ENCODE data around the gene FMNL1. TPM values are rescaled to one million over a fixed set of nuclear protein-coding genes. Genes with fewer than 3 reads are reported as not detected.

The FMNL1 gene
- total RNA-seq, 1 donor from 2014 or later, result 3.3 TPM

DNA sequence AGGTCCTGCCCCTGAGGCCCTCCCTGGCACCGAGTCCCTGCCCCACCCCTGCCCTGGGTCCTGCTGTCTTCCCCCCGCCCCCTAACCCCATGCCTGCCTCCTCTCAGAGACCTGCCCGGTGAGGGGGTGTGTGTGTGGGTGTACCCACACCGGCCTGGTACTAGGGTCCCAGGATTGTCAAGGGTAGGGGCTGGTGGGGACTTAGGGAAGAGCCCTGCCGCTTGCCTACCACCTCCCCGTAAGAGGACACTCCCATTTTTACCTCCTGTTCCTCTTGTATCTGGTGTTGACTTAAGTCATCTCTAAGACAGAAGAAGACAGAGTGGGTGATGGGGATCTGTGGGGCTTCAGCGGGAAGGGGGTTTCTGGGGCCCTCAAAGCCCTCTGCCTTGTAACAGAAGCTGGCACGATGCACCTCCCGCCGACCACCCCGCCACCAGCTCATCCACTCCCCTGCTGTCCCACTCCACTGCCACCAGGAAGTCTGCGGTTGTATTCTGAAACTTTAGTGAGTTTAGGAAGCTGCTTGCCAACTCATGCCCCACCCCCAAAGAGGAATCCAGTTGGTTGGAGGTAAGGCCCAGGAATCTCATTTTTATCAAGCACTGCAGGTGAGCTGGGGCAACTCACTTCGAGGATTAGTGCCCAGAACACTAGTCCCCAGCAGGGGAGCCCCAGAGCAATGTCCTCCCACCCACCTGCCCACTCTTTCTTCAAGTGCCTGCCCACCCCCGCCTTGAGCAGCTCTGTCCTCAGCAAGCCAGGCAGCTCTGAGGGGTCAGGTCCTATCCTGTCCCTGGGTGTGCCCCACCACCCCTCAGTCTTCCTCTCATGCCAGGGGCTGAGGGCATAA lies 34.7 kb downstream of the FMNL1 start:
- TF ChIP-seq, protein P1, sequence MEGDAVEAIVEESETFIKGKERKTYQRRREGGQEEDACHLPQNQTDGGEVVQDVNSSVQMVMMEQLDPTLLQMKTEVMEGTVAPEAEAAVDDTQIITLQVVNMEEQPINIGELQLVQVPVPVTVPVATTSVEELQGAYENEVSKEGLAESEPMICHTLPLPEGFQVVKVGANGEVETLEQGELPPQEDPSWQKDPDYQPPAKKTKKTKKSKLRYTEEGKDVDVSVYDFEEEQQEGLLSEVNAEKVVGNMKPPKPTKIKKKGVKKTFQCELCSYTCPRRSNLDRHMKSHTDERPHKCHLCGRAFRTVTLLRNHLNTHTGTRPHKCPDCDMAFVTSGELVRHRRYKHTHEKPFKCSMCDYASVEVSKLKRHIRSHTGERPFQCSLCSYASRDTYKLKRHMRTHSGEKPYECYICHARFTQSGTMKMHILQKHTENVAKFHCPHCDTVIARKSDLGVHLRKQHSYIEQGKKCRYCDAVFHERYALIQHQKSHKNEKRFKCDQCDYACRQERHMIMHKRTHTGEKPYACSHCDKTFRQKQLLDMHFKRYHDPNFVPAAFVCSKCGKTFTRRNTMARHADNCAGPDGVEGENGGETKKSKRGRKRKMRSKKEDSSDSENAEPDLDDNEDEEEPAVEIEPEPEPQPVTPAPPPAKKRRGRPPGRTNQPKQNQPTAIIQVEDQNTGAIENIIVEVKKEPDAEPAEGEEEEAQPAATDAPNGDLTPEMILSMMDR (IDR thresholded peaks at IDR 0.05; ENCODE audit: unreplicated experiment), result peak; percentile 39
- Mint-ChIP-seq H3K27me3 (peaks cover 17% of the 10 kb centered on the region), H3K9me3 (ENCODE audit: low read depth) (no peaks in the 10 kb centered on the region), H3K4me1 (ENCODE audit: low read depth) (no peaks in the 10 kb centered on the region), H3K4me3 (ENCODE audit: low read depth) (no peak overlapping the region), H3K36me3 (ENCODE audit: insufficient read depth) (peaks cover 2% of the 10 kb centered on the region), H3K27ac (no peak overlapping the region)
- DNase-seq (ENCODE audit: low spot score, unreplicated experiment), result no peak

DNA sequence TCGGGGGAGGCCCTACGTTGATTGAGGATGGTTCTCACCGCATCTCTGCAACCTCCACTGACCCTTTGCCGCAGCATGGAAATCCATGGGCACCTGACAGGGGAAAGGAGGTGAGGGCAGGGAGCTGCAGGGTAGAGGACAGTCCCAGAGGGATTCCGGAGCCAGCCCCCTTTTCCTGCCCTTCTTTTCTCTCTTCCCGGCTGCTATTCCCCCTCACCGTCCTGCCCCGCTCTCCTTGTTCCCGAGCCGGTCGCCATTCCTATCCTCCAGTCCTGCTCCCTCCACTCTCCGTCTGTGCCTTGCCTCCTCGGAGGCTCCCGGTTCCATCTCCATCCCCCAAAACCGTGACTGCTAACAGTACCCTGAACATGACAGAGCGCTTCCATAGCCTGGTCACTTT lies 35.4 kb downstream of the FMNL1 start:
- peaks cover 1% of the 10 kb centered on the region for H3K4me1 Mint-ChIP-seq (ENCODE audit: low read depth)
- no peaks in the 10 kb centered on the region for H3K9me3 Mint-ChIP-seq (ENCODE audit: low read depth)
- no peak for DNase-seq (ENCODE audit: low spot score, unreplicated experiment)
- H3K36me3 Mint-ChIP-seq (ENCODE audit: insufficient read depth), result peaks cover 2% of the 10 kb centered on the region
- peaks cover 20% of the 10 kb centered on the region for H3K27me3 Mint-ChIP-seq
- H3K4me3 Mint-ChIP-seq (ENCODE audit: low read depth), result no peak overlapping the region
- TF ChIP-seq, protein P1 (IDR thresholded peaks at IDR 0.05; ENCODE audit: unreplicated experiment), result no peak
- H3K27ac Mint-ChIP-seq, result no peak overlapping the region

DNA sequence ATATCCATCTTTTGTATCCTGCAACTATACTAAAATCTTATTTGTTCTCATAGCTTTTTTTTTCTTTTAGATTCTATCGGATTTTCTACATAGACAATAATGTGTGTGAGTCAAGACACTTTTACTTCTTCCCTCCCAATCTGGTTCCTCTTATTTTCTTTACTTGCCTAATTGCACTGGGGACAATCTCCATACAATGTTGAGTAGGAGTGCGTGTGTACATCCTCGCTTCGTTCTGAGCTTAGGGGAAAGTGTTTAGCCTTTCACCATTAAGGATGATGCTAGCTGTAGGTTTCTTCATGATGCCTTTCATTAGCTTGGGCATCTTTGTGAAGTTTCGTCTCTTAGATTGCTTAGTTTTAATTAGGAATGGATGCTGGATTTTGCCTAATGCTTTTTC lies 37.3 kb downstream of the FMNL1 start:
- peaks cover 1% of the 10 kb centered on the region for H3K4me1 Mint-ChIP-seq (ENCODE audit: low read depth)
- no peaks in the 10 kb centered on the region for H3K9me3 Mint-ChIP-seq (ENCODE audit: low read depth)
- no peak overlapping the region for H3K27ac Mint-ChIP-seq
- peaks cover 24% of the 10 kb centered on the region for H3K27me3 Mint-ChIP-seq
- no peak overlapping the region for H3K4me3 Mint-ChIP-seq (ENCODE audit: low read depth)
- peaks cover 2% of the 10 kb centered on the region for H3K36me3 Mint-ChIP-seq (ENCODE audit: insufficient read depth)
- DNase-seq (ENCODE audit: low spot score, unreplicated experiment), result no peak
- TF ChIP-seq, protein P1 (IDR thresholded peaks at IDR 0.05; ENCODE audit: unreplicated experiment), result no peak

DNA sequence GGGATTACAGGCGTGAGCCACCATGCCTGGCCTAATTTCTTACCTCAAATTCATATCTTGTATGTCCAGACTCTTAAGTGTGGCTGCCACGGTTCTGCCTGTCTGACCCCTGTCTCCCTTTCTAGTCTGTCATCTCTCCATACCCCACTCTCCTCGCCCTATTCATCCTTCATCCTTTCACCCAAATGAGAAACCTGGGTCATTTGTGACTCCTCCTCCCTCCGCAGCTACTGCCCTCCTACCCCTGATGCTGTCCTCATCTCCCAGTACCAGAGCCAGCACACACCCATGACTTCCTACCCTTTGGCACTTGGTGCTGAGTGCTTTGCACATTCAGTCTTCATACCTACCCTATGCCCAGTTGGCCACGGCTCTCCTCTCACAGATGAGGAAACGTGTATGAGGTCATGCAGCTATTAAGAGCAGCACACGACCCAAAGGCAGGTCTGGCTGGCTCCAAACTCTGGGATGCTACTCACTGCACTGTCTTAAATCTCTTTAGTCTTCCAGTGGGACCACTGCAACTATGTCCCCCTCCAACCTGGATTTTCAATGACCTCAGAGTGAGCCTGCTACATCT lies 38.6 kb downstream of the FMNL1 start:
- DNase-seq (ENCODE audit: low spot score, unreplicated experiment), result no peak
- H3K27ac Mint-ChIP-seq, result no peak overlapping the region
- peaks cover 2% of the 10 kb centered on the region for H3K36me3 Mint-ChIP-seq (ENCODE audit: insufficient read depth)
- no peaks in the 10 kb centered on the region for H3K9me3 Mint-ChIP-seq (ENCODE audit: low read depth)
- TF ChIP-seq, protein P1 (IDR thresholded peaks at IDR 0.05; ENCODE audit: unreplicated experiment), result no peak
- H3K4me1 Mint-ChIP-seq (ENCODE audit: low read depth), result peaks cover 1% of the 10 kb centered on the region
- no peak overlapping the region for H3K4me3 Mint-ChIP-seq (ENCODE audit: low read depth)
- peaks cover 21% of the 10 kb centered on the region for H3K27me3 Mint-ChIP-seq

DNA sequence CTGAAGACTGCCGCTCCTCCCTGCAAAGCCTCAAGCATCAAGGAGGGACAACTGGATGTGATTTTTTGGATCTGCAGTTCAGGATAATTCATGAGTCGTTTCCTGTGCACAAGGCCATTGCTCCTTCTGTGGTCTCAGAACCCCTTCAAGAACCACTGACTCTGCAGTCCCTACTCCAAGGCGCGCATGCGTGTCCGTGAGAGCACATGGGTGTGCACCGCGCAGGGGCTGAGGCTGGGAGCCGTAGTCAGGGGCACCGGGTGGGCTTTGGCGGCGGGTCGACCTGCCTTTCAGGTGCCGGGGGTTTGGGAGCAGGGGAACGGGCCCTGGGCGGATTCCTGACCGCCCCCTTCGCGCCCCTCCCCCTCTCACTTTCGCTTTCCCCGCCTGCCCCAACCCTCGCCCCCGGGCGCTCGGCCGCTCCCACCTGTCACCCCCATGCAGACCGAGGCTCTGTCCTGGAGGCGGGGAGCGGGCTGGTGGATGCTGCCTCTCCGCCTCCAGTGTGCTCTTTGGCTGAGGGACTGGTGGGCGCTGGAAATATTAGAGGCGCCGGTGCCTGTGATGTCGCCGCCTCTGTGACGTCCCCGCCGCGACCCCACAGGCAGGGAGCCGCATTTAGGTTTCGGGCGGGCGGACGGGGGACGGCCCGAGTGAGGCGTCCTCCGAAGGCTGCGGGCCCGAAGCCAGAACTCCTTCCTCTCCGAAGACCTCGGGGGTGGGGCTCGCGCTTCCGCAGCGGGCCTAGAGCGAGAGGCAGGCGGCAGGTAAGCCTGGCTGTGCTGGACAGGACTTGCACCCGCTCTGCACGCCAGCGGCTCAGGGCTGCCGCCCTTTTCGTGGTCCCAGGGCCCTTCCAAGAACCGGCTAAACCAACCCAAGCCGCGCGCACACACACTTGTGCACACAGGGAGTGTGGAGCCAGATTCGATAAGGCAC lies 40.2 kb downstream of the FMNL1 start, which contains the start of gene SPATA32:
SPATA32 (minus strand) TSS at position 518 of the 939 bp plus-strand sequence; CDS start at position 440, 78 bp downstream.
- H3K36me3 Mint-ChIP-seq (ENCODE audit: insufficient read depth), result peaks cover 2% of the 10 kb centered on the region
- DNase-seq (ENCODE audit: low spot score, unreplicated experiment), result peak; percentile 49
- H3K4me1 Mint-ChIP-seq (ENCODE audit: low read depth), result peaks cover 1% of the 10 kb centered on the region
- TF ChIP-seq, protein P1 (IDR thresholded peaks at IDR 0.05; ENCODE audit: unreplicated experiment), result no peak
- H3K27ac Mint-ChIP-seq, result no peak within 1 kb of the TSS
- H3K27me3 Mint-ChIP-seq, result peaks cover 21% of the 10 kb centered on the region
- H3K9me3 Mint-ChIP-seq (ENCODE audit: low read depth), result no peaks in the 10 kb centered on the region
- peak within 1 kb of the TSS; percentile 64 for H3K4me3 Mint-ChIP-seq (ENCODE audit: low read depth)

All from progenitor cell of endocrine pancreas (in vitro differentiated cells).